Stimulated activated CD4-positive, alpha-beta T cell treated with anti-CD3 and anti-CD28 coated beads, Interleukin-1b, Interleukin-23, amount 100 ng/mL, for 4 hours (primary cell): ENCODE results near the gene JPH3.
A peak's percentile ranks its signal among the peaks of the same experiment; 100 is the strongest.

Experiments
- DNase-seq, 2 donors: peaks; one replicate each; pipeline ENCODE4 v3.0.0-alpha.2; 2020; ENCODE audit warnings: low read depth in 2 of 2

Gene JPH3

GRCh38 chr16:87601401-87601981 lies 817 bp upstream of the JPH3 start:
- no peak for DNase-seq

- DNase-seq, result no peak
These were observed 744 bp downstream of the JPH3 start for GRCh38 chr16:87602821-87603683.

- DNase-seq, result no peak
These were observed 1.7 kb downstream of the JPH3 start for GRCh38 chr16:87603684-87604633.

- no peak for DNase-seq
These were observed 2.4 kb downstream of the JPH3 start for GRCh38 chr16:87604634-87605111.

GRCh38 chr16:87607223-87607622 lies 4.9 kb downstream of the JPH3 start:
- no peak for DNase-seq

DNA sequence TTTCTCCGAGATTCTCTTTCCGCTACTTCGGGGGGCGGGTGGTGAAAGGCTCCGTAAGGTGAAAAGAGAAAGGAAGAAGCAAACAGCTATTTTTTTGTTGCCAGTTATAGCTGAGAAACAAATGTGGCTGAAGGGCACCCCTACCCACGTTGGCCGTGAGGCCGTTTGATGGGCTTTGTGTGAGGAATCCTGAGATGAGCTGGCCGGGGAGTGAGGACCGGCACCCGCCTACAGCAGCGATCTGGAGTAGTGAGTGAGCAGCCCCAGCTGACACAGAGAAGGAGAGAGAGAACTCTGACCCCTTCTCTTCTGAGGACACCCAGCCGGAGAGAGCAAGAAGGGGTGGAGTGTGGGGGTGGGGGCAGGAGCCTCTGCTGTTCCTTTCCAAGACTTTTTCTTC lies 5.6 kb downstream of the JPH3 start:
- DNase-seq, result no peak

DNA sequence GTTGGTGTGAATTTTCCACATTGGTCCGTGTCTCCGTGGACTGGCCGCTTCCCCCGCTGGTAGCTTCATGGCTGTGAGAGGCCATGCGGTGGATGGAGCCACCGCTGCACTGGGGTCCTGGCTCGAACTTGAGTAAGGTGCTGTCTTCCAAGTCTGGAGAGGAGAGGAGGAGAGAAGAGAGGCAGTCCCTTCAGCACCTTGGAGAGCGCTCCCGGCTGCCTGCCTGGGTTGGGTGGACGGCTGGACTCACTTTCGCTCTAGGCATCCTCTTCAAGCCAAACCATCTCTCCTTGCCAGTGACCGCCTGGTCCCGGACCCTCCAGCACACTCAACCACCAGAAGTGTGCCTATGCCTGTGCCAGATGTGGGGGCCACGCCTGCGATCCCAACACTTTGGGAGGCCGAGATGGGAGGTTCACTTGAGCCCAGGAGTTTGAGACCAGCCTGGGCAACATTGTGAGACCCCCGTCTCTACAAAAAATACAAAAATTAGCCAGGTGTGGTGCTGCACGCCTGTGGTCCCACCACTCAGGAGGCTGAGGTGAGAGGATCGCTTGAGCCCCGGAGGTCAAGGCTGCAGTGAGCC lies 6.2 kb downstream of the JPH3 start:
- DNase-seq, result peak; percentile 15 to 22

DNA sequence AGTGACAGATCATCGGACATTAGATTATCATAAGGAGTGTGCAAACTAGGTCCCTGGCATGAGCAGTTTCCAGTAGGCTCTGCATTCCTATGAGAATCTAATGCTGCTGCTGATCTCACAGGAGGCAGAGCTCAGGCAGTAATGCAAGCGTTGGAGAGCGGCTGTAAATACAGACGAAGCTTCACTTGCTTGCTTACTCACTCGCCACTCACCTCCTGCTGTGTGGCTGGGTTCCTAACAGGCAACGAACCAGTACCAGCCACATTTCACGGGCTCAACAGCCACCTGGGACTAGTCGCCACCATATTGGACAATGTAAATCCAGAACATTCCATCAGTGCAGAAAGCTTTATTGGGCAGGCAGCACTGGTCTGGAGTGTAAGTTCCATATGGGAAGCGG lies 7.7 kb downstream of the JPH3 start:
- no peak for DNase-seq

GRCh38 chr16:87611456-87611855 lies 9.1 kb downstream of the JPH3 start:
- no peak for DNase-seq

GRCh38 chr16:87613961-87614360 lies 11.7 kb downstream of the JPH3 start:
- no peak for DNase-seq

GRCh38 chr16:87615621-87616041 lies 13.3 kb downstream of the JPH3 start:
- no peak for DNase-seq

DNA sequence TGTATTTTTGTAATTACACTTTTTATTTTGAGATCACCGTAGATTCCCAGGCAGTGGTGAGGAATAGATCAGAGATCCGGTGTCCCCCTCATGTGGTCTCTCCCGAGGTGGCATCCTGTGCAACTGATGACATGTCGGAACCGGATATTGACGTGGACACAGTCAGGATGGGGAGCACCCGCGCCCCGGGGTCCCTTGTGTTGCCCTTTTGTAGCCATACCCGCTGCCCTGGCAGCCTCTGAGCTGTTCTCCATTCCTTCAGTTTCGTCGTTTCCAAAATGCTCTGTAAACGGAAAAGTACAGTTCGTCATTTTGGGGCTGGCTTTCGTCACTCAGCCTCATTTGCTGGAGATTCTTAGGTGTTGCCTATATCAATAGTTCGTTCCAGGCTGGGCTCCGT lies 14.2 kb downstream of the JPH3 start:
- DNase-seq, result no peak

DNA sequence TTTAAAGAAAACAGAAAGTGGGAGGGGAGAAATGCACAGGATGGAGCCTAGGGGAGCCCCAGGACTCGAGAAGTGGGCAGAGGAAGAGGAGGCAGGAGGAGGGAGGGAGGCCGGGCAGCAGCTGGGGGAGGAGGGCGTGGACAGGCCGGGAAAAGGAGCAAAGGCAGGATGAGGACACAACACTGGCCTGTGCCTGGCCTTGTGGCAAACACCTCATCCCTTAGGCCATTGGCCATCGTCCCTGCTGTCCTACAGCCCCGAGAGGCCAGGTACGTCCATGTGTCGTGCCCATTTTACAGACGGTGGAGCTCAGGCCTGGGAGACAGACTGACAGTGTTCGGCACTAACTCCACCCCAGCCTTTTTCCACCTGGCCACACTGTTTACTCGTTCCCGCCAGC lies 15.9 kb downstream of the JPH3 start:
- no peak for DNase-seq

- no peak for DNase-seq
These were observed 17.3 kb downstream of the JPH3 start for GRCh38 chr16:87619360-87620200.

DNA sequence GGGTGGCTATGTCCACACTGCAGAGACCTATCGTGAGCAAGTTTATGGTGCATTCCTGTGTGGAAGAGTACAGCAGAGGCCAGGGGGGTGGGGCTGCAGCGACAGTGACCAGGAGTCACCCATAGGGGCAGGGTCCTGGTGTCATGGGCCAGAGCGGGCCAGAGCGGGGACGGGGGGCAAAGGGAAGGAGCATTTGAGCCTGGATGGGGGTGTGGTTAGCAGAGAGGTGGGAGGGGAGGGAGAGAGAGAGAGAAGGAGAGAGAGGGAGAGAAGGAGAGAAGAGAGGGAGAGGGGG lies 17.8 kb downstream of the JPH3 start:
- DNase-seq, result no peak

DNA sequence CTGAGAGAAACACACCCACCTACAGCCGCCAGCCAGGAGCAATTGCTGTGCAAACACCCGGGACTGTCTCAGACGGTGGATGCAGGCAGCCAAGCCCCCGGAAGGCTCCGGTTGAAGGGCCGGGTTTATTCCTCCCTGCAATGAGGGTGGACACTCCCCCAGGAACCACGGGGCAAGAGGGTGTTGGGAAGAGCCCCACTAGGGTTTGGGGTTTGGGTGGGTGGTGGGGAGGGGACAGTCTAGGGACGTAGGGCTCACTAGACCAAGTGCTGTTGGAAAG lies 19.2 kb downstream of the JPH3 start:
- no peak for DNase-seq

DNA sequence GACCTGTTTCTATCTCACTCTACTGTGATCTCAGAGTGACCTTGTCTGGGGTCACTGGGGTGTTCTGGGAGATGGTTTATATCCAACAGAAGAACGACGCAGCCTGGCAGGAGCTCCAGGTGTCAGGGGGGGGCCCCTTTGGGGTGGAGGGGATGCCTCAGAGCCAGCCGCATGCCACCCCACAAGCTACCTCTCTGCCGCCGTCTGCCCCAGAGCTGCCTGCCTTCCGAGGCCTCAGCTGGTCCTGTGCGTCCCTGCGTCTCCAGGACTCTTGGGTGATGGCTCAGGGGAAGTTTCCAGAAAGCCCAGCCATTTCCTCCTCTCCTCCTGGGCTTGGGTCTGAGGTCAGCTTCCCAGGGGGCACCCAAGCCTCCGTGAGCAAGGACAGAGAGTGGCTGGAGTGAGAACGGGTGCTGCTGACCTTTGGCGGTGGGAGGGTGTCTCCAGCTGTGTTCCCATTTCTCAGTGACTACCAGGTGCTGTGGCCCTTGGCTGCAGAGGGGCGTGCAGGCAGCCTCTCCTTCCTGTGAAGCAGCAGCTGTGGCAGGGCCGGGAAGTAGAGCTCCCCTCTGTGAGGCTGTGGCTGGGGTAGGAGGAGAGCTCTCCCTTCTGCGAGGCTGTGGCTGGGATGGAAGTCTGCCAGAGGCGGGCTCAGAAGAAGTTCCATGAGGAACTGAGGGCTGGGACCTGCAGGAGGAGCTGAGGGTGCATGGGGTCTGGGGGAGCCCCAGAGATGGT lies 19.8 kb downstream of the JPH3 start:
- no peak for DNase-seq

DNA sequence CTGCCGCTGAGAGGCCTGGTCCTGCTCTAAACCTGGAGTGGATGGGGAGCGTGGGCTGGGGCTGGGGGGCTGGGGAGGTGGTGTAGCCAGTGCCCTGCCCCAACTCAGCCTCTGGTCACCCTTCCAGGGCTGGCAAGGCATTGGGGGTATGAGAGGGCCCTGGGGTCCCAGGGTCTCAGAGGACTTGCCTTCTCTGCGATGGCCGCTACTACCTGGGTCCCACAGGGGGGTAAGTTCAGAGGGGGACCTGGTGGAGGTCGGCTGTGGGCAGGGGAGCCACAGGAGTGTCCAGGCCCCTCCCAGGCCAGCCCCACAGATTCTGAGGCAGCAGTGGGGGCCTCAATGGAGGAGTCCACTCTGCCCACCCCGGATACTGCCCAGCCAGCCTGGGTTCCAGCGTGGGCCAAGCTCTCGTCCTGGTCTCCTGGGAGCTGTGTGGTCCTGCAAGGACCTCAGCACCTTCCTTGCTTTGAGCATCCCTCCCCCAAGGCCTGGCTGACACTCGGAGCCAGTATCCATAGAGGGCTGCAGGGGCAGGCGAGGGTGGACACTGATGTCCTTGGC lies 20.5 kb downstream of the JPH3 start:
- DNase-seq, result no peak

GRCh38 chr16:87625241-87625797 lies 23.0 kb downstream of the JPH3 start:
- no peak for DNase-seq

DNA sequence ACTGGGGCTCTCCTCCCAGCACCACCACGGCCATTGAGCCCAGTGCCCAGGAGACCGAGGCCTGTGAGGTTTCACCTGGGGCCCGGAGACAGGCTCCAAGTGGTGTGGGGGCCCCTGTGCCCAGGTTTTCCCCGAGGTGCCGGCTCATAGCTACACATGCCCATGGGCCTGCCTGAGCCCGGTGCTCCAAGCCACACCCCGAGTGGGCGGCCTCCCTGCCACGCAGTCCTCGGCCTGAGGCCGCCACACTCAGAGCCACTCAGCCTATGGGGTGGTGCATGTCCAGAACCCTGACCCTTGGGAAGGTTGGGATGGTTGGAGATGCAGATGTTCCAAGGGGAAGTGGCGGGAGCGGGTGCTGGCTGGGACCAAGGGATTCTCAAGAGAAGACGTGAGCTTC lies 24.1 kb downstream of the JPH3 start:
- no peak for DNase-seq
